Lung (tissue), 12 donors: ENCODE measurements around the gene COPS2. TPM values are rescaled to one million over a fixed set of nuclear protein-coding genes. Genes with fewer than 3 reads are reported as not detected.
"Not testable (repeated sequence)": the region's sequence is repeated elsewhere in the genome, so short reads cannot be mapped to it uniquely, and the experiment has no call there.

Experiments
- ATAC-seq: fragments of 200-7000 bp; cut with Tn5 transposase; one replicate; pipeline ENCODE4 v1.9.1; 2020; ENCODE audit warnings: moderate number of reproducible peaks; ENCODE audit not compliant: insufficient read depth, low FRiP score
- DNase-seq, 3 donors: peaks; one replicate each; pipeline ENCODE4 v3.0.0-alpha.2; 2013 to 2017
- H3K27ac ChIP-seq, 2 donors: one replicate each; pipeline ENCODE4 v1.5.1; 2013; ENCODE audit warnings: mild to moderate bottlenecking in 2 of 2, moderate library complexity in 2 of 2, control low read depth in 1 of 2, inconsistent platforms in 1 of 2, low read depth in 1 of 2, low read length in 1 of 2
- H3K27me3 ChIP-seq, 3 donors: one replicate each; pipeline ENCODE4 v1.5.1; 2013; ENCODE audit warnings: low read length in 2 of 3; ENCODE audit not compliant: control insufficient read depth in 3 of 3, insufficient read depth in 3 of 3
- H3K36me3 ChIP-seq, 4 donors: one replicate each; pipeline ENCODE4 v1.5.1; 2013; ENCODE audit warnings: low read length in 4 of 4, mild to moderate bottlenecking in 1 of 4, moderate library complexity in 1 of 4; ENCODE audit not compliant: control insufficient read depth in 4 of 4, insufficient read depth in 4 of 4
- H3K4me1 ChIP-seq, 5 donors: one replicate each; pipeline ENCODE4 v1.5.1; 2013; ENCODE audit warnings: low read length in 5 of 5, mild to moderate bottlenecking in 2 of 5, moderate library complexity in 1 of 5; ENCODE audit not compliant: control insufficient read depth in 5 of 5, insufficient read depth in 5 of 5
- H3K4me3 ChIP-seq: one replicate; pipeline ENCODE4 v1.5.1; 2013; ENCODE audit warnings: mild to moderate bottlenecking, control low read depth, moderate library complexity
- H3K9ac ChIP-seq, 2 donors: one replicate each; pipeline ENCODE4 v1.5.1; 2013; ENCODE audit warnings: low read length in 2 of 2, control low read depth in 1 of 2; ENCODE audit not compliant: insufficient read depth in 1 of 2
- H3K9me3 ChIP-seq, 4 donors: one replicate each; pipeline ENCODE4 v1.5.1; 2013; ENCODE audit warnings: low read length in 3 of 4, mild to moderate bottlenecking in 1 of 4, moderate library complexity in 1 of 4; ENCODE audit not compliant: control insufficient read depth in 4 of 4, insufficient read depth in 3 of 4
- WGBS, 2 donors: extraction: QIAGEN DNeasy Blood & Tissue Kit; methylation state at CpG; one replicate each; pipeline ENCODE4 v1.1.7; 2013; 5-methylcytosine and 5-hydroxymethylcytosine counted together
- polyA plus RNA-seq, 2 donors: library from polyadenylated mRNA; stranded (reverse); fragments of 200-250 nt; gene quantifications; one replicate each; pipeline ENCODE4 v1.2.1, GENCODE V29; 2013
- total RNA-seq, 2 donors: library from RNA; depleted of rRNA in 1 of 2; stranded (reverse); fragments of >200 nt in 1 of 2; gene quantifications; one replicate each; pipeline ENCODE4 v1.2.1, GENCODE V29; 2014 to 2021
- TF ChIP-seq, protein P1 (sequence below): IDR thresholded peaks from 2 replicates; pipeline ENCODE4 v1.5.1; 2012; ENCODE audit warnings: mild to moderate bottlenecking; ENCODE audit errors: control extremely low read depth, extremely low read depth
- donor health status: control.
- donor health status: control.
- donor health status: Bipolar disorder and iron deficiency.
- donor health status: healthy.
- donor health status: DM: yes; HTN: yes; CAD: no.

COPS2 gene
- total and polyA plus RNA-seq, 4 donors: 36.7 to 117 (median 43.0) TPM

DNA sequence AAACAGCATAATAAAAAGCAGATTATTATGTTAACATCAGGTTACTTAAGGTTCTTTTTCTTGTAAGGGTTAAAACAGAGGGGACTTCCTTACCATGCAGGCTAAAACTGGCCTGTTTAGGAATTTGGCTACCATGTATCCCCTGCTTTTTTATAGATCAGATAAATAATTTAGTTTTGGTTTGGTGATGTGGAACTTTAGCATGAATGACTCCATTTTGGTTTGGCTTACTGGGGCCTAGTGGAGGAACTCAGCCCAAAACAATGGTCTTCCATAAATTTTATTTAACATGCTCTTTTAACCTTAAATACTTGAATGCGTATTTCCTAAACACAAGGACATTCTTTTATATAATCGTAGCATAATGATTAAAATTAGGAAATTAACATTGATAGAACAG is 33.5 kb upstream of the COPS2 start:
- Histone ChIP-seq H3K27ac (no peak overlapping the region), H3K9me3 (peaks cover 0 to 9% (median 0%) of the 10 kb centered on the region in 4 donors), H3K36me3 (peaks cover 0 to 1% (median 0%) of the 10 kb centered on the region in 4 donors), H3K4me1 (no peaks in the 10 kb centered on the region), H3K4me3 (no peak overlapping the region), H3K27me3 (no peaks in the 10 kb centered on the region), H3K9ac (no peak overlapping the region)
- DNase-seq: no peak
- no peak for ATAC-seq
- WGBS, 2 donors: 96 to 98% methylated on average over 2 of the region's 2 CpGs
- TF ChIP-seq, protein P1, sequence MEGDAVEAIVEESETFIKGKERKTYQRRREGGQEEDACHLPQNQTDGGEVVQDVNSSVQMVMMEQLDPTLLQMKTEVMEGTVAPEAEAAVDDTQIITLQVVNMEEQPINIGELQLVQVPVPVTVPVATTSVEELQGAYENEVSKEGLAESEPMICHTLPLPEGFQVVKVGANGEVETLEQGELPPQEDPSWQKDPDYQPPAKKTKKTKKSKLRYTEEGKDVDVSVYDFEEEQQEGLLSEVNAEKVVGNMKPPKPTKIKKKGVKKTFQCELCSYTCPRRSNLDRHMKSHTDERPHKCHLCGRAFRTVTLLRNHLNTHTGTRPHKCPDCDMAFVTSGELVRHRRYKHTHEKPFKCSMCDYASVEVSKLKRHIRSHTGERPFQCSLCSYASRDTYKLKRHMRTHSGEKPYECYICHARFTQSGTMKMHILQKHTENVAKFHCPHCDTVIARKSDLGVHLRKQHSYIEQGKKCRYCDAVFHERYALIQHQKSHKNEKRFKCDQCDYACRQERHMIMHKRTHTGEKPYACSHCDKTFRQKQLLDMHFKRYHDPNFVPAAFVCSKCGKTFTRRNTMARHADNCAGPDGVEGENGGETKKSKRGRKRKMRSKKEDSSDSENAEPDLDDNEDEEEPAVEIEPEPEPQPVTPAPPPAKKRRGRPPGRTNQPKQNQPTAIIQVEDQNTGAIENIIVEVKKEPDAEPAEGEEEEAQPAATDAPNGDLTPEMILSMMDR: no peak

DNA sequence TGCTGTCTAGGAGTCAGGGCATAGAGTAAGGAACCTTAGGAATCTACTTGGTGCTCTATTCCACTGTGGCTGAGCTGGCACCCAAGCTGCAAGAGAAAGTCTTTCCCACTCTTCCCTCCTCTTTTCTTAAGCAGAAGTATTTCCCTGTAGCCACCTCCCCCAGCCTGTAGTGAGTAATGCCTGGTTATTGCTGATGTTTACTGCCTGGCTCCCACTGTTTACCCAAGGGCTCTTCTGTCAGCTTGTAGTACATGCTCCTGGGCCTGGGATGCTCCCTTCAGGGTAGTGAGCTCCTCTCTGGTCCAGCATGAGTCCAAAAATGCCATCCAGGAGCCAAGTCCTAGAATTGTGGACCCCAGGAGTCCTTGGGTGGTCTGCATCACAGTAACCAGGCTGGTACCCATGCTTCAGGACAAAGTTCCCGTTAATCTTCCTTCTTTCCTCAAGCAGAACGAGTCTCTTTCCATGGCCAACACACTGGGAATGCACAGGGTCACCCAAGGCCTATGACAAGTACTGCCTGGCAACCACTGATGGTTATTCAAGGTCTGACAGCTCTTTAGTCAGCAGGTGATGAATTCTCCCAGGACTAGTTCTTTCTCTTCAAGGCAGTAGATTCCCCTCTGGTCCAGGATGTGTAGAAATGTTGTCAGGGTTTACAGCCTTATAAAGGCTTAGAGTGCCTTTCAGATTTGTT is 32.3 kb upstream of the COPS2 start:
- Histone ChIP-seq H3K4me3 (no peak overlapping the region), H3K9ac (no peak overlapping the region), H3K9me3 (peaks cover 0 to 9% (median 0%) of the 10 kb centered on the region in 4 donors), H3K4me1 (no peaks in the 10 kb centered on the region), H3K27me3 (no peaks in the 10 kb centered on the region), H3K27ac (no peak overlapping the region), H3K36me3 (peaks cover 0 to 1% (median 0%) of the 10 kb centered on the region in 4 donors)
- 93 to 95% methylated on average over 2 of the region's 2 CpGs for WGBS, 2 donors
- DNase-seq (no peak), ATAC-seq (no peak)
- TF ChIP-seq, protein P1: no peak

DNA sequence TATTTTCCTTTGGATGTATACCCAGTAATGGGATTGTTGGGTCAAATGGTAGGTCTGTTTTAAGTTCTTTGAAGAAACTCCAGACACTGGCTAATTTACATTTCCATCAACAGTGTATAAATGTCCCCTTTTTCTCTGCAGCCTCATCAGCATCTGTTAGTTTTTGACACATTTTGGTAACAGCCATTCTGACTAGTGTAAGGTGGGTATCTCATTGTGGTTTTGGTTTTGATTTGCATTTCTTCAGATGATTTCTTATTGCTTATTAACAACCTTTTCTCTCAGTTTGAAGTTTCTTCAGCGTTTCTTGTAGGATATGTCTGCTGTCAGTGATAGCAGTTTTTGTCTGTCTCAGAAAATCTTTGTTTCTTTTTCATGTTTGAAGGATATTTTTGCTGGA is 30.1 kb upstream of the COPS2 start:
- DNase-seq (no peak), ATAC-seq (no peak)
- H3K9me3 ChIP-seq: peaks cover 0 to 9% (median 0%) of the 10 kb centered on the region in 4 donors
- 95 to 100% methylated on average over 1 of the region's 1 CpG for WGBS, 2 donors
- H3K36me3 ChIP-seq: peaks cover 0 to 1% (median 0%) of the 10 kb centered on the region in 4 donors
- no peaks in the 10 kb centered on the region for H3K27me3 ChIP-seq
- H3K4me3 ChIP-seq: no peak overlapping the region
- H3K9ac ChIP-seq: no peak overlapping the region
- TF ChIP-seq, protein P1: no peak
- H3K4me1 ChIP-seq: no peaks in the 10 kb centered on the region
- no peak overlapping the region for H3K27ac ChIP-seq

DNA sequence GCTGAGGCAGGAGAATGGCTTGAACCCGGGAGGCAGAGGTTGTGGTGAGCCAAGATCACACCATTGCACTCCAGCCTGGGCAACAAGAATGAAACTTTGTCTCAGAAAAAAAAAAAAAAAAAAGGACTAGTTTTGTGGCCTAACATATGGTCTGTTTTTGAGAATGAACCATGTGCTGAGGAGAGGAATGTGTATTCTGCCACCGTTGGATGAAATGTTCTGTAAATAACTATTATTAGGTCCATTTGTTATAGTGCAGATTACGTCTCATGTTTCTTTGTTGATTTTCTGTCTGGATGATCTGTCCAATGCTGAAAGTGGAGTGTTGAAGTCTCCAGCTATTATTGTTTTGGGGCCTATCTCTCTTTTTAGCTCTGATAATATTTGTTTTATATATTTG is 28.3 kb upstream of the COPS2 start:
- not testable (repeated sequence) for H3K4me3 ChIP-seq, H3K4me1 ChIP-seq, H3K36me3 ChIP-seq, DNase-seq, H3K9me3 ChIP-seq, ATAC-seq, H3K27ac ChIP-seq, H3K27me3 ChIP-seq, H3K9ac ChIP-seq
- 85% methylated on average over 3 of the region's 3 CpGs for WGBS, 2 donors
